Progenitor cell of endocrine pancreas (in vitro differentiated cells): ENCODE data around the gene CCSAP. TPM values are rescaled to one million over a fixed set of nuclear protein-coding genes. Genes with fewer than 3 reads are reported as not detected.

ENCODE experiments used
- DNase-seq: peaks from one replicate; pipeline ENCODE4 v3.0.0; 2021; ENCODE audit warnings: low spot score; ENCODE audit not compliant: unreplicated experiment
- H3K27ac Mint-ChIP-seq: 2 replicates; pipeline ENCODE4 v1.8.0; 2021; ENCODE audit warnings: mild to moderate bottlenecking, moderate library complexity, mixed read lengths
- H3K27me3 Mint-ChIP-seq: 2 replicates; pipeline ENCODE4 v1.8.0; 2021; ENCODE audit warnings: mixed read lengths
- H3K36me3 Mint-ChIP-seq: 2 replicates; pipeline ENCODE4 v1.8.0; 2022; ENCODE audit warnings: mixed read lengths; ENCODE audit not compliant: insufficient read depth
- H3K4me1 Mint-ChIP-seq: 2 replicates; pipeline ENCODE4 v1.8.0; 2021; ENCODE audit warnings: low read depth, mixed read lengths
- H3K4me3 Mint-ChIP-seq: 2 replicates; pipeline ENCODE4 v1.8.0; 2021; ENCODE audit warnings: low read depth, mild to moderate bottlenecking, moderate library complexity, mixed read lengths
- H3K9me3 Mint-ChIP-seq: 2 replicates; pipeline ENCODE4 v1.8.0; 2021; ENCODE audit warnings: low read depth, mixed read lengths
- total RNA-seq: library from RNA; stranded (reverse); gene quantifications from 2 replicates; pipeline ENCODE4 v1.2.1, GENCODE V29; 2021
- TF ChIP-seq, protein P1 (sequence below): fragments of 200-600 bp; sonication (generic); IDR thresholded peaks from one replicate; pipeline ENCODE4 v1.5.0; 2021; ENCODE audit warnings: antibody characterized with exemption, mild to moderate bottlenecking; ENCODE audit not compliant: unreplicated experiment

CCSAP gene
- total RNA-seq, 1 donor from 2014 or later = 10.9 TPM

DNA sequence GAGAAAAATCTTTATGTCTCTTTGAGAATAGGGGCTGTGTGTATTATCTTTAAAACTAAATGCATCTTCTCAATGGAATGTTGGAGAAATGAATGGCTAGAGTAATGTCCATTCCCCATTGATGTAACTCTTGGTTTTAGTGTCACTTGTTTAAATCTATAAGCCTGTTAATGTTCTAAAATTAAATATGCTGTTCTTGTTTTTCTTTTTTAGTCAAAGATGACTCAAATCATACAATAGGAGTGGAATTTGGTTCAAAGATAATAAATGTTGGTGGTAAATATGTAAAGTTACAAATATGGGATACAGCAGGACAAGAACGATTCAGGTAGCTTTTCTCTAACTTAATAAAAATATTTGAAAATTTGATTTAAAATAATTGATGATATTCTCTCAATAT is 54.3 kb downstream of the CCSAP start:
- Mint-ChIP-seq H3K4me3 (no peak overlapping the region), H3K27me3 (no peaks in the 10 kb centered on the region), H3K36me3 (peaks cover 22% of the 10 kb centered on the region), H3K9me3 (peaks cover 6% of the 10 kb centered on the region), H3K4me1 (peaks cover 4% of the 10 kb centered on the region), H3K27ac (no peak overlapping the region)
- DNase-seq = no peak
- TF ChIP-seq, protein P1, sequence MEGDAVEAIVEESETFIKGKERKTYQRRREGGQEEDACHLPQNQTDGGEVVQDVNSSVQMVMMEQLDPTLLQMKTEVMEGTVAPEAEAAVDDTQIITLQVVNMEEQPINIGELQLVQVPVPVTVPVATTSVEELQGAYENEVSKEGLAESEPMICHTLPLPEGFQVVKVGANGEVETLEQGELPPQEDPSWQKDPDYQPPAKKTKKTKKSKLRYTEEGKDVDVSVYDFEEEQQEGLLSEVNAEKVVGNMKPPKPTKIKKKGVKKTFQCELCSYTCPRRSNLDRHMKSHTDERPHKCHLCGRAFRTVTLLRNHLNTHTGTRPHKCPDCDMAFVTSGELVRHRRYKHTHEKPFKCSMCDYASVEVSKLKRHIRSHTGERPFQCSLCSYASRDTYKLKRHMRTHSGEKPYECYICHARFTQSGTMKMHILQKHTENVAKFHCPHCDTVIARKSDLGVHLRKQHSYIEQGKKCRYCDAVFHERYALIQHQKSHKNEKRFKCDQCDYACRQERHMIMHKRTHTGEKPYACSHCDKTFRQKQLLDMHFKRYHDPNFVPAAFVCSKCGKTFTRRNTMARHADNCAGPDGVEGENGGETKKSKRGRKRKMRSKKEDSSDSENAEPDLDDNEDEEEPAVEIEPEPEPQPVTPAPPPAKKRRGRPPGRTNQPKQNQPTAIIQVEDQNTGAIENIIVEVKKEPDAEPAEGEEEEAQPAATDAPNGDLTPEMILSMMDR = no peak

DNA sequence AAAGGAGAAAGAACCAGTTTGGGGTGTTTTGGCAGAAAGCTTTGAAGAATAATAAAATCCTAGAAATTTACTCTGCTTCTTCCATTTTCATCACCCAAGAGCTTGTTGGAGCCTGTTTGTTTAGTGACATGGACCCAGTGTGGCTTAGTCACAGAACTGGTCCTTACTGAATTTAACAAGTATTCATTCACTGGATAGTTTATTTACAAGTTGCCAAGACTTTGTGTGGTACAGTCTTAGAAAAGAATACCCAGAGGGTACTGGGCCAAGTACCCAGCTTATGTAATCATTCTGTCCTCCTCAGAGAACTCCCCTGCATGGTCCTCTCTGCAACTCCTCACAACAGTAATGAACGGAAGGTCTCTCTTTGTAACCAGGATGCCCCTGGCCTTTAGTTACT is 55.6 kb downstream of the CCSAP start:
- Mint-ChIP-seq H3K9me3 (peaks cover 6% of the 10 kb centered on the region), H3K27ac (peak overlapping the region; percentile 46), H3K36me3 (peaks cover 19% of the 10 kb centered on the region), H3K4me3 (no peak overlapping the region), H3K4me1 (peaks cover 9% of the 10 kb centered on the region), H3K27me3 (no peaks in the 10 kb centered on the region)
- TF ChIP-seq, protein P1 = no peak
- no peak for DNase-seq

DNA sequence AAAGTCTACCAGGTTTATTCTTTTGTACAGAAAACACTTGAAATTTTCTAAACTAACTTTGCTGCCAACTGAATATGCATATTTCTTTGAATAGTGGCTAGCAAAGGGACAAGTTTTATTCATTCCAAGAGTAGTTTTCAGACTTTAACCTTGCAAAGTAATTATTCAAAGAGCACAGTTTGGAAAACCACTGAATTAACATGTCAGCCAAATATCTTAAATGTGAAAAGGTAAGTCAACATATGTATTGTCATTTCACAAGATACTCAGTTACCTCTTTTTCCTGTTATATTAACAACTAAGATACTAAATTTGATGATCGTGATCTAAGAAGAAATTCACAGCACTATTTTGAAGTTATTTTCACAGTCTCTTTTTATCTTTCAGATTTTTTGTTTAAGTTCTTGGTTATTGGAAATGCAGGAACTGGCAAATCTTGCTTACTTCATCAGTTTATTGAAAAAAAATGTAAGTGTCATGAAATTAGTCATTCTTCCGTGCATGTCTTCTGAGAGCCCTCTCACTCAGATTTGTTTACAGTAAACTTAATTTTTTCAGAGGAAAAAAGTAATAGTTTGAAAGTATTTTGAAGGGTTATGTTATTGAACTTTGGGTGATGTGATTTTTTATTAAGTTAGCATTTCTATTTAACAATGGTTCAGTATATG is 56.6 kb downstream of the CCSAP start:
- no peak for DNase-seq
- H3K27me3 Mint-ChIP-seq = no peaks in the 10 kb centered on the region
- H3K4me3 Mint-ChIP-seq = no peak overlapping the region
- no peak overlapping the region for H3K27ac Mint-ChIP-seq
- H3K4me1 Mint-ChIP-seq = peaks cover 14% of the 10 kb centered on the region
- peaks cover 3% of the 10 kb centered on the region for H3K9me3 Mint-ChIP-seq
- TF ChIP-seq, protein P1 = no peak
- peaks cover 14% of the 10 kb centered on the region for H3K36me3 Mint-ChIP-seq

DNA sequence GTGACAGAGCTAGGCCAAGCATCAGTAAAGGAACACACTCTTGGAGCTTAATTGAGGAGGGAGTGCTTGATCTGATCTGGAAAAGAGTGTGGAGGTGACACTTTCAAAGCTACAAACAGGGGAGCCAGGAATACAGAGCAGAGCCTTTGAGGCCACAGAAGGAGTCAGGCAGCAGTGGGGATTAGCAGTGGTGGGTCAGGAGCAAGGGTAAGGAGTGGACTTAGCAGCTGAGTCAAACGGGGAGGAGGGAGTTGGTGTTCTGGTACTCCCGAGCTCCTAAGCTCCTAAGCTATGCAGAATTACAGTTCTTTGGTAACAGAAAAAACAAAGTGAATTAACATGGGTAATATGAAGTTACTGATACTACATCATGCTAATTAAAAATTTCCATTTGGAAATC is 57.4 kb downstream of the CCSAP start:
- no peaks in the 10 kb centered on the region for H3K9me3 Mint-ChIP-seq
- H3K4me3 Mint-ChIP-seq = no peak overlapping the region
- TF ChIP-seq, protein P1 = no peak
- peak overlapping the region; percentile 37 for H3K27ac Mint-ChIP-seq
- H3K36me3 Mint-ChIP-seq = peaks cover 6% of the 10 kb centered on the region
- no peak for DNase-seq
- no peaks in the 10 kb centered on the region for H3K27me3 Mint-ChIP-seq
- peaks cover 20% of the 10 kb centered on the region for H3K4me1 Mint-ChIP-seq

DNA sequence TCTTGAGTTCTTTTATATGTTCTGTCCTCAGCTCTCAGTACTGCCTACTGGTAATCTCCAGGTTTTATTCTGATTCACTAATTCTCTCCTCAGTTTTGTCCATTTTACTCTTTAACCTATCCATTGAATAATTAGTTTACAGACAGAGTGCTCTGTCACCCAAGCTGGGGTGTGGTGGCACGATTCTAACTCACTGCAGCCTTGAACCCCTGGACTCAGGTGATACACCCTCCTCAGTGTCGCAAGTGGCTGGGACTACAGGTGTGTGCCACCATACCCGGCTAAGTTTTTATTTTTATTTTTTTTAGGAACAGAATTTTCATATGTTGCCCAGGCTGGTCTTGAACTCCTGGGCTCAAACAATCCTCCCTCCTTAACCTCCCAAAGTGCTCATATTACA is 58.0 kb downstream of the CCSAP start:
- Mint-ChIP-seq H3K9me3 (no peaks in the 10 kb centered on the region), H3K36me3 (peaks cover 2% of the 10 kb centered on the region), H3K27ac (peak overlapping the region; percentile 11)

More for the DNA sequence above, 58.0 kb downstream of the CCSAP start:
- TF ChIP-seq, protein P1 = no peak
- H3K4me1 Mint-ChIP-seq = peaks cover 25% of the 10 kb centered on the region
- H3K4me3 Mint-ChIP-seq = no peak overlapping the region
- no peak for DNase-seq
- no peaks in the 10 kb centered on the region for H3K27me3 Mint-ChIP-seq
